ENCODE measurements around the gene EFCAB13.

The EFCAB13 gene

DNA sequence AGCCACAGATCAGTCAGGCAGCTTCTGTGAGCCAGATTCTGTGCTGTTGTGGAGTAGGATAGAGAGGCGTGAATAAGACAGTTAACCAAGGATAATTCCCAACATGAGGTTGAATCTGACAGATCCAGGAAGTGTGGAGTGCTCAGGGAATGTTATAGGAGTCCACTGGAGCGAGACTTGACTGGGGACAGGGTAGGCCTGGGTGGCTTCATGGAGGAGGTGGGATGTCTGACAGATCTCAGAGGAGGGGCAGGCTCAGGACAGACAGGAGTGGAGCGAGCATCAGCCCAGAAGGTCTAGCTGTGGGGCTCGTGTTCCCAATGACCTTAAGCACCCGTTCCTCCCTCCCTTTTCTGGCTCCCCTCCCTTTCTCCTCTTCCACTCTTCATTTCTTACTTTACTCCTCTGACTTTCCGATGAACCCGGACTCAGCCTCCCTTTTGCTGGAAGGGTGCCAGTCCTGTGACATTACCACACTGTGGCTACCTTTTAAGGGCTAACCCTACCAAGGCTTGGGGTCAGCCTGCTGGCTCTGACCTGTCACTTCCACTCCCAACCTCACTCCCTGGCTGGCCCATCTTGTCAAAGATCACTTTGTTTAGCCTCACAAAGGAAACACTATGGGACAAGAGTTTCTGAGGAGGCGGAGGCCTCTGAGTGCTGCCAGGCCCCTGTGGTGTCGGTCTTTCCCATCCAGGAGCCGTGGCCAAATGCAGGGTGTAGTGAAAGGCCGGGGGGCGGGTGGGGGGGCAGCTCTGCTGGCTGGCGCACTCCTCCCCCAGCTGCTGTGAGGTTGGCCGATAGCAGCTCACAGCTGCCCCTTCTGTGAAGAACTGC lies 28.5 kb upstream of the EFCAB13 start:
- no peak for FAIRE-seq

GRCh38 chr17:47295874-47296255 lies 27.9 kb upstream of the EFCAB13 start:
- FAIRE-seq: no peak

DNA sequence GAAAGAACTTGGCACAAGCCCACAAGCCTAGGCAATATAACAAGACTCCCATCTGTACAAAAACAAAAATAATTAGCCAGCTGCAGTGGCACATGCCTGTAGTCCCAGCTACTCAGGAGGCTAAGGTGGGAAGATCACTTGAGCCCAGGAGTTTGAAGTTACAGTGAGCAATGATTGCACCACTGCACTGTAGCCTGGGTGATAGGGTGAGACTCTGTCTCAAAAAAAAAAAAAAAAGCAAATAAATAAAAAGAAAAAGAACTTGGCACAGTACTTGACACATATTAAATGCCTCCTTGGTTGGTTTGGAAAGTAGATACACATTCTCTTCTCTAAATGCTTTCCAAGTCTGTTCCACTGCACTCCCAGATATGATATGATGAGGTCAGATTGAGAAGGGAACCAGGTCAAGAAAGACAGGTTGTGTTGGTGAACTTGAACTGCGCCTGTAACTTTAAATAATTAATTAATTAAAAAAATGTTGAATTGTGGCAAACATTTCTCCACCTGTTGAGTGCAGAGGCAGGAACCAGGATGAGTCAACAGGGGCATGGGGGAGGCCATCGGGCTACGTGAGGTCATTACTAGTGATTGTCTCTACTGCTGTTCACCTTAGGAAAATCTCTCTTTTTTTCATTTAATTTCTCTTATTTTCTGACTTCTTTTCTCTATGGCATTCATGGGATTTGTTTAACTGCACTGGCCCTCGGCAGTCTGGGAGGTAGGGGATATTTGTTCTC lies 25.9 kb upstream of the EFCAB13 start:
- FAIRE-seq: no peak

DNA sequence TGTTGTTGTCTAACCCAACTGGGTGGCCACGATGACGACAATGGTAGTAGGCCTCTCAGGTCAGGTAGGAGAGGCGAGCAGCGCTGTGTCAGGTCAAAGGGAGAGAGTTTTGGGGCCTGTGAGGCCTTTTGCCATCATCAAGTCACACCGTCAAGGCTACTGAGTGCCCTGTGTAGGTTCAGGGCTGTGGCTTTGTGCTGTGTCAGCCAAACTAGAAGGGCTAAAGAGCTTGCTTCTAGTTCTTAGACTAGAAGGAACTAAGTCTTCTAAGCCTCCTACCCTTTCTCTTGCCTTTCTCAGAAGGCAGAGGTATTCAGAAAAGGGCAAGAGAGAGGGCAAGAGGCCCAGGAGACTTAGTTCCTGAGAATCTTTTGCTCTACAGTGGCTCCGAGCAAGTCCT lies 25.0 kb upstream of the EFCAB13 start:
- FAIRE-seq: no peak

DNA sequence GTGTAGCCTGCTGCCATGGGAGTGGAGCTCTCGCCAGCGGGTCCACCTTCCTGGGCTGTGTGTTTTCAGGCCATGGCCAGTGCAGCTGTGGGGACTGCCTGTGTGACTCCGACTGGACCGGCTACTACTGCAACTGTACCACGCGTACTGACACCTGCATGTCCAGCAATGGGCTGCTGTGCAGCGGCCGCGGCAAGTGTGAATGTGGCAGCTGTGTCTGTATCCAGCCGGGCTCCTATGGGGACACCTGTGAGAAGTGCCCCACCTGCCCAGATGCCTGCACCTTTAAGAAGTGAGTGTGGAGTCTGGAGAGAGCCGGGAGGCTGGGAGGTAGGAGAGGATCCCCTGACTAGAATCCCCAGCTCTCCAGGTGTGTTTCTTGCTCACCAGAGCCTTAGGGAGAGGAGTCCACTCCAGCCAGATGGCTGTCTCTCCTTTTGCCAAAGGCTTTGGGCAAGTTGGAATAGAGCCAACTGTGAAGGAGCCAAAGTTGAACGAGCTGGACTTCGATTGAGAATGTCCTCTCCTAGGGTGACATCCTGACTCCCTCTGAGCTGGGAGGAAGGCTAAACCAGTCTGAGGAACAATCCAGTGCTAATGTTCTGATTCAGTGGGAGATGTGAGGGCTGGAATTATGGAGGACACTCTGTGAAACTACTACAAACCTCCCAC lies 24.4 kb upstream of the EFCAB13 start:
- FAIRE-seq: no peak

DNA sequence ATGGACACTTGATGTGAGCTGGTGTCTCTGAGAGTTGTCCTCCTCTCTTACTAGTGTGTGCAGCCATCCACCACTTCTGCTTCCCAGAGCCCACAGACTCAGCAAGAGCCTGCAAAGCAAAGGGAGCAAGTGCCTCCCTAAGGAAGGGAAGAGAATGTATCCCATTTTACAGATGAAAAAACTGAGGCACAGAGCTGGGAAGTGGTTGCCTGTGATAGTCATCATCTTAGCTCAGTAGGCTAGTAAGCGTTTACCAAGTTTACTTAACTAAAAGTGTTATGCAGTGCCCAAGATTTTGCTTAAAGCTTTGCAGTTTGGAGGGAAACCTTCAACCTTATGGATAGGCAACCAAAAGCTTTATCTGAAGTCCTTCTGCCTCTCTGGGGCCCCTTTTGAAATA lies 23.0 kb upstream of the EFCAB13 start:
- FAIRE-seq: no peak

- no peak for FAIRE-seq
Measured at GRCh38 chr17:47301161-47301560, 22.6 kb upstream of the EFCAB13 start.

DNA sequence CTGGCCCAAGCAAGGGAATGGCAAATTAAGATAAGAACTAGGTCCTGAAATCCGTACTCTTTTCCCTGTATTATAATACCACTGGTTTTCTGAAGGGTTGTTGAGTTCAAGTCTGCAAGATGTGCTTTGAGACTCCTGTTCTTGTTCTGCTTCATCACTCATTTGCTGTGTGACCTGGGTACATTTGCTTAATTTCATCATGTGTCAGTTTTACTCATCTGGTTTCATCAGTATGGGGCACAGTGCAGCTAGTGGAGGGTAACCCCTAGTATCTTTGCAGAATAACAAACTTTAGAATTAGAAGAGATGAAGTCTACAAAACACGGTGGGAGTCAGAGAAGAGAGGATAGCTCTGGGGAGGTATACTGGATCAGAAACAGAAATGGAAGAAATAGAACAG lies 21.9 kb upstream of the EFCAB13 start:
- FAIRE-seq: no peak

DNA sequence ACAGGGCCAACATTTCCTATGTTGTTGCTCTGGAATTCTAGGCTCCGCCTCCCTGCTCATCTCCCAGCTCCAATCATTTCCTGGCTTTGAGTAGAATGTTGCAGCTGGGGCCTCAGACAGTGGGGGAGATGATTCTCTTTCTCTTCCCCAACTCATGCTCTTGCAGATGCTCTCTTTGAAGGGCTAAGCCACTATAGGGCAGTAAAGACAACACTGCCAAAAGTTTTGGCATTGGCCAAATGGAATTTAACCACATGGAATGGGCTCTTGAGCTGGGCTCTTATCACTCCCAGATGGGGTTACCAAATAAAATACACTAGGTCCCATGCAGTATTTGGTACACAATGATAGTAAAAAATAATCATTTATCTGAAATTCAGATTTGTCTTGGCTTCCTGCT lies 19.6 kb upstream of the EFCAB13 start:
- no peak for FAIRE-seq

GRCh38 chr17:47305302-47305923 lies 18.3 kb upstream of the EFCAB13 start:
- no peak for FAIRE-seq

GRCh38 chr17:47310186-47310733 lies 13.5 kb upstream of the EFCAB13 start:
- FAIRE-seq: no peak

DNA sequence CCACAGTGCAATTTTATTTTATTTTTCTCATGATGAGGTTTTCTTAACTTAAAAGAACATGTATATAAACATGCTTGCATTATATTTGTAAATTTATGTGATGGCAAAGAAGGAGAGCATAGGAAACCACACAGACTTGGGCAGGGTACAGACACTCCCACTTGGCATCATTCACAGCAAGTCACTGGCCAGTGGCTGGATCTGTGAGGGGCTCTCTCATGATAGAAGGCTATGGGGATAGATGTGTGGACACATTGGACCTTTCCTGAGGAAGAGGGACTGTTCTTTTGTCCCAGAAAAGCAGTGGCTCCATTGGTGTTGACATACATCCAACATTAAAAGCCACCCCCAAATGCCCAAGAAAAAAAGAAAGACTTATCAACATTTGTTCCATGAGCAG lies 12.3 kb upstream of the EFCAB13 start:
- FAIRE-seq: no peak

- FAIRE-seq: peak; percentile 98
Measured at GRCh38 chr17:47315451-47316266, 8.1 kb upstream of the EFCAB13 start.

DNA sequence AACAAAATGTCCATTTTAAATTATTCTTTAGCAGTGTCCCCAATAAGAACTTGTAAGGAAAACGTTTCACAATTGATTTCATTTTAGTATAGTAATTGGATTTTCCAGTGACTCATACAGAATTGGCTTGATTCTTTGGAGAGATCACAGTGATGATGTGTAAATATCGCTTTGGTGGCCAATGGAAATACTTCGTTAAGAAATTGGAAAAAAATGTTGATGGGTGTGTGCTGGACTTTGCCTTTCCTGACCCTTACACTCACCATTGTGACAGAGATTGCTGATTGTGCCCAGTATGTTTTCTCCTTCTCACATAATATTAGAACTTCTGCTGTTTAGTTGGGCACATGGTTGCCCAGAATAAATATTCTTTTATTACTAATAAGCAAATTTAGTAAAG lies 7.4 kb upstream of the EFCAB13 start:
- no peak for FAIRE-seq

DNA sequence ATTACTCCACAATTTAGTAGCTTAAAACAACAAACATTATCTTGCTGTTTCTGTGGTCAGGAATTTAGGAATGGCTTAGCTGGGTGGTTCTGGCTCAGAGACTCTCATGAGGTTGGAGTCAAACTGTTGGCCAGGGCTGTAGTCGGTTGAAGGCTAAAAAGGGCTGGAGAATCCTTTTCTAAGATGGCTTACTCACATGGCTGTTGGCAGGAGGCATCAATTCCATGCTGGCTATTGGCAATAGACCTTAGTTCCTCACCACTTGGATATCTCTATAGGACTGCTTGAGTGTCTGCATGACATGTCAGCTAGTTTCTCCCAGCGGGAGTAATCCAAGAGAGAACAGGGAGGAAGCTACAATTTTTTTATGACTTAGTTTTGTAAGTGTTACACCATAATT lies 6.6 kb upstream of the EFCAB13 start:
- FAIRE-seq: no peak

GRCh38 chr17:47318197-47318918 lies 5.4 kb upstream of the EFCAB13 start:
- FAIRE-seq: no peak

DNA sequence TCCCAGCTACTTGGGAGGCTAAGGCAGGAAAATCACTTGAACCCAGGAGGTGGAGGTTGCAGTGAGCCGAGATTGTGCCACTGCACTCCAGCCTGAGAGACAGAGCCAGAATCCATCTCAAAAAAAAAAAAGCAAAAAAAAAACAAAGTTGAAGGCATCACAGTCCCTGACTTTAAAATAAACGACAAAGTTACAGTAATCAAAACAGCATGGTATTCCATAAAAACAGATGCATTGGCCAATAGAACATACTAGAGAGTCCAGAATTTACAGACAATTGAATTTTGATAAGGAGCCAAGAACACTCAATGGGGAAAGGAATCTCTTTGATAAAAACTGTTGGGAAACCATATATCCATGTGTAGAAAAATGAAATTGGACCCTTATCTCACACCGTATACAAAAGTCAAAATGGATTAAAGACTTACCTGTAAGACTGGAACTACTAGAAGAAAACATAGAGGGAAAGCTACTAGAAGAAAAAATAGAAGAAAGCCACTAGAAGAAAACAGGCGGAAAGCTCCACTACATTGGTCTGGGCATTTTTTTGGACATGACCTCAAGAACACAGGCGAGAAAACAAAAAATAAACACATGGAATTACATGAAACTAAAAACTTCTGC lies 2.8 kb upstream of the EFCAB13 start:
- FAIRE-seq: no peak

- no peak for FAIRE-seq
Measured at GRCh38 chr17:47324224-47325020, 667 bp downstream of the EFCAB13 start.

DNA sequence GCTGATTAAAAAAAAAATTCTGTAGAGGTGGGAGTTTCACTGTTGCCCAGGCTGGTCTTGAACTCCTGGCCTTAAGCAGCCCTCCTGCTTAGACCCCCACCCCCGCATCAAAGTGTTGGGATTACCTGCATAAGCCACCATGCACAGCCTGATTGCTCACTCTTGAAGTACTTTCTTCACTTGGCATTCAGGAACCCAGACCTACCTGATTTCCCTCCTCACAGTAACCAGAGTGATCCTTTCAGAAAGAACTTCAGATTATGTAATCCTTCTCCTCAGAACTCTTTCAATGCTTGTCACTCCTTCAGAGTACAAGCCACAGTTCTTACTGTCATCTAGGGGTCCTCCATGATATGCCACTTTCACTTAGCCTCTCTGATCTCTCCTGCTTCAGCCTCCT lies 1.4 kb downstream of the EFCAB13 start:
- no peak for FAIRE-seq

GRCh38 chr17:47330548-47330947 lies 6.8 kb downstream of the EFCAB13 start:
- FAIRE-seq: no peak
